Hepatocyte (in vitro differentiated cells): Measurements from ENCODE around the gene ARRB2. TPM values are rescaled to one million over a fixed set of nuclear protein-coding genes. Genes with fewer than 3 reads are reported as not detected.

ENCODE experiments used
- DNase-seq: peaks from one replicate; pipeline ENCODE4 v3.0.0-alpha.2; 2016; ENCODE audit warnings: low spot score
- H2AFZ ChIP-seq: fragments of 200-600 bp; sonication (generic); 2 replicates; pipeline ENCODE4 v1.6.0; 2016; ENCODE audit warnings: antibody characterized with exemption, mild to moderate bottlenecking
- H3K27ac ChIP-seq: fragments of 200-600 bp; sonication (generic); 2 replicates; pipeline ENCODE4 v1.5.1; 2016; ENCODE audit warnings: mild to moderate bottlenecking
- H3K27me3 ChIP-seq: fragments of 200-600 bp; sonication (generic); 2 replicates; pipeline ENCODE4 v1.6.1; 2016
- H3K36me3 ChIP-seq: fragments of 200-600 bp; sonication (generic); replicated peaks from 2 replicates; pipeline ENCODE4 v1.5.1; 2016; ENCODE audit warnings: low read depth; ENCODE audit not compliant: insufficient read depth
- H3K4me1 ChIP-seq: fragments of 200-600 bp; sonication (generic); 2 replicates; pipeline ENCODE4 v1.5.1; 2016; ENCODE audit warnings: mild to moderate bottlenecking, moderate library complexity; ENCODE audit not compliant: insufficient read depth
- H3K4me2 ChIP-seq: fragments of 200-600 bp; sonication (generic); 2 replicates; pipeline ENCODE4 v1.6.0; 2016
- H3K4me3 ChIP-seq: fragments of 200-600 bp; sonication (generic); 2 replicates; pipeline ENCODE4 v1.5.1; 2016; ENCODE audit warnings: mild to moderate bottlenecking
- H3K79me2 ChIP-seq: fragments of 200-600 bp; sonication (generic); 2 replicates; pipeline ENCODE4 v1.6.0; 2017; ENCODE audit warnings: mild to moderate bottlenecking
- H3K9me2 ChIP-seq: fragments of 200-600 bp; sonication (generic); replicated peaks from 2 replicates; pipeline ENCODE4 v1.6.0; 2017; ENCODE audit warnings: mild to moderate bottlenecking; ENCODE audit not compliant: insufficient read depth
- H3K9me3 ChIP-seq: fragments of 200-600 bp; sonication (generic); 2 replicates; pipeline ENCODE4 v1.5.1; 2016; ENCODE audit warnings: low read depth, mild to moderate bottlenecking
- H4K20me1 ChIP-seq: fragments of 200-600 bp; sonication (generic); 2 replicates; pipeline ENCODE4 v1.6.0; 2016; ENCODE audit warnings: mild to moderate bottlenecking; ENCODE audit not compliant: insufficient read depth, poor library complexity, severe bottlenecking
- EZH2 ChIP-seq: fragments of 200-600 bp; sonication (generic); IDR thresholded peaks from 2 replicates; pipeline ENCODE4 v1.6.1; 2016; ENCODE audit warnings: antibody characterized with exemption, mild to moderate bottlenecking, borderline replicate concordance
- EZH2phosphoT487 ChIP-seq: fragments of 200-600 bp; sonication (generic); IDR thresholded peaks from one replicate; pipeline ENCODE4 v1.6.1; 2018; ENCODE audit warnings: antibody characterized with exemption, mild to moderate bottlenecking, low read depth, moderate library complexity; ENCODE audit not compliant: unreplicated experiment, severe bottlenecking
- WGBS: methylation state at CpG from one replicate; pipeline ENCODE4 v1.1.6; 2016; ENCODE audit warnings: low lambda C conversion rate; ENCODE audit errors: missing lambda C conversion rate; 5-methylcytosine and 5-hydroxymethylcytosine counted together
- polyA plus RNA-seq: library from polyadenylated mRNA; unstranded; fragments of >200 nt; fragmentation: Nextera tagmentation; extraction: Ambion mirVana; gene quantifications from 2 replicates; pipeline ENCODE4 v1.2.1, GENCODE V29; 2016
- total RNA-seq: library from RNA; depleted of rRNA; stranded (reverse); fragments of >200 nt; gene quantifications from 2 replicates; pipeline ENCODE4 v1.2.3, GENCODE V29; 2014
- TF ChIP-seq, protein P1 (sequence below): fragments of 200-600 bp; sonication (generic); IDR thresholded peaks from 2 replicates; pipeline ENCODE4 v1.5.1; 2016; ENCODE audit warnings: antibody characterized with exemption, mild to moderate bottlenecking; ENCODE audit not compliant: poor library complexity

ARRB2 gene
- total RNA-seq = 15.3 and 17.4 TPM in 2 replicates
- polyA plus RNA-seq = 20.0 and 21.1 TPM in 2 replicates

- Histone ChIP-seq H3K4me1 (peaks cover 17% of the 10 kb centered on the region), H3K36me3 (no peaks in the 10 kb centered on the region), H3K79me2 (peaks cover 13% of the 10 kb centered on the region), H3K27ac (peak within 1 kb of the TSS; percentile 60), H3K9me2 (no peaks in the 10 kb centered on the region), H3K4me2 (peak within 1 kb of the TSS; percentile 85), H3K4me3 (peak within 1 kb of the TSS; percentile 43), H4K20me1 (no peaks in the 10 kb centered on the region), H2AFZ (peak within 1 kb of the TSS; percentile 36), H3K9me3 (no peaks in the 10 kb centered on the region), H3K27me3 (no peaks in the 10 kb centered on the region)
- WGBS = under 1% methylated on average over 12 of the region's 67 CpGs
- peak; percentile 99 for DNase-seq
- no peak for TF ChIP-seq EZH2
- TF ChIP-seq, protein P1, sequence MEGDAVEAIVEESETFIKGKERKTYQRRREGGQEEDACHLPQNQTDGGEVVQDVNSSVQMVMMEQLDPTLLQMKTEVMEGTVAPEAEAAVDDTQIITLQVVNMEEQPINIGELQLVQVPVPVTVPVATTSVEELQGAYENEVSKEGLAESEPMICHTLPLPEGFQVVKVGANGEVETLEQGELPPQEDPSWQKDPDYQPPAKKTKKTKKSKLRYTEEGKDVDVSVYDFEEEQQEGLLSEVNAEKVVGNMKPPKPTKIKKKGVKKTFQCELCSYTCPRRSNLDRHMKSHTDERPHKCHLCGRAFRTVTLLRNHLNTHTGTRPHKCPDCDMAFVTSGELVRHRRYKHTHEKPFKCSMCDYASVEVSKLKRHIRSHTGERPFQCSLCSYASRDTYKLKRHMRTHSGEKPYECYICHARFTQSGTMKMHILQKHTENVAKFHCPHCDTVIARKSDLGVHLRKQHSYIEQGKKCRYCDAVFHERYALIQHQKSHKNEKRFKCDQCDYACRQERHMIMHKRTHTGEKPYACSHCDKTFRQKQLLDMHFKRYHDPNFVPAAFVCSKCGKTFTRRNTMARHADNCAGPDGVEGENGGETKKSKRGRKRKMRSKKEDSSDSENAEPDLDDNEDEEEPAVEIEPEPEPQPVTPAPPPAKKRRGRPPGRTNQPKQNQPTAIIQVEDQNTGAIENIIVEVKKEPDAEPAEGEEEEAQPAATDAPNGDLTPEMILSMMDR = peak; percentile 71
Observed at GRCh38 chr17:4709794-4710692, at the start of gene ARRB2. TSS of gene ARRB2 (plus strand) at chr17:4710632. CDS start at chr17:4710722, 90 bp downstream.

- Histone ChIP-seq H3K9me2 (no peaks in the 10 kb centered on the region), H3K4me2 (no peak overlapping the region), H3K9me3 (no peaks in the 10 kb centered on the region), H3K27ac (no peak overlapping the region), H3K27me3 (no peaks in the 10 kb centered on the region), H4K20me1 (no peaks in the 10 kb centered on the region), H3K79me2 (no peaks in the 10 kb centered on the region), H3K4me1 (no peaks in the 10 kb centered on the region), H2AFZ (no peak overlapping the region), H3K36me3 (no peaks in the 10 kb centered on the region), H3K4me3 (no peak overlapping the region)
- 90% methylated on average over 8 of the region's 8 CpGs for WGBS
- DNase-seq = no peak
- no peak for TF ChIP-seq EZH2phosphoT487
- TF ChIP-seq, protein P1 = no peak
- no peak for TF ChIP-seq EZH2
Observed at GRCh38 chr17:4663711-4664110, 46.7 kb upstream of the ARRB2 start.

- no peaks in the 10 kb centered on the region for H3K9me2 ChIP-seq
- no peak for DNase-seq
- no peak overlapping the region for H3K27ac ChIP-seq
- H3K79me2 ChIP-seq = no peaks in the 10 kb centered on the region
- H3K9me3 ChIP-seq = no peaks in the 10 kb centered on the region
- H3K4me2 ChIP-seq = no peak overlapping the region
- H3K36me3 ChIP-seq = no peaks in the 10 kb centered on the region
- no peak overlapping the region for H3K4me3 ChIP-seq
- no peaks in the 10 kb centered on the region for H3K4me1 ChIP-seq
- no peak for TF ChIP-seq EZH2
- TF ChIP-seq, protein P1 = no peak
- TF ChIP-seq EZH2phosphoT487 = no peak
- 93% methylated on average over 9 of the region's 9 CpGs for WGBS
- no peak overlapping the region for H2AFZ ChIP-seq
- no peaks in the 10 kb centered on the region for H4K20me1 ChIP-seq
- no peaks in the 10 kb centered on the region for H3K27me3 ChIP-seq
Observed at GRCh38 chr17:4664230-4664629, 46.2 kb upstream of the ARRB2 start.
